Measurements from ENCODE around the gene TMIGD3. TPM values are rescaled to one million over a fixed set of nuclear protein-coding genes. Genes with fewer than 3 reads are reported as not detected.

TMIGD3 gene
- total RNA-seq, 3 donors from 2014 or later, result not detected

DNA sequence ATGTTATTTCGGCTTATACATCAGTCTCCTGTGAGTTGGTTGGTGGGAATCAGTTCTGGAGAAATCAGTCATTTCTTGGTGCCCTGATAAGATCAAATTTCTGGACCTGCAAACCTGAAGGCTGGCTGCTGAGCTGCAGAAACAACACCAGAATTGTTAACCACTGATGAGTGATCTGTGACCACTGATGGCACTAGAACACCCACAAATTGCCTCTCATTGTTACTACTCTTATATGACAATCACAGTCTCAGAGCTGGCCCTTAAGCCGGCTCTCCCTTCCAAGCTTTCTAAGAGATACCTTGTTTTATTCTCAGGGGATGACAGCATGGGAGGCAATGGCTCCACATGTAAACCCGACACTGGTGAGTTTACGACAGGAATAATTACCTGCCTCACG lies 27.7 kb downstream of the TMIGD3 start:
- ATAC-seq (peak; percentile 76 to 77), DNase-seq (no peak)
- H3K36me3 Mint-ChIP-seq (ENCODE audit: insufficient read depth), result peaks cover 12% of the 10 kb centered on the region
- peaks cover 68% of the 10 kb centered on the region for H3K4me1 Mint-ChIP-seq (ENCODE audit: low read depth)
- H3K4me3 Mint-ChIP-seq, result peak overlapping the region; percentile 83
- peaks cover 6% of the 10 kb centered on the region for H3K9me3 Mint-ChIP-seq
- H3K27me3 Mint-ChIP-seq (ENCODE audit: low read depth), result no peaks in the 10 kb centered on the region

- H3K9me3 Mint-ChIP-seq, result peaks cover 6% of the 10 kb centered on the region
- peaks cover 64% of the 10 kb centered on the region for H3K4me1 Mint-ChIP-seq (ENCODE audit: low read depth)
- H3K4me3 Mint-ChIP-seq, result peak overlapping the region; percentile 83
- DNase-seq, result no peak
- no peak for ATAC-seq
- H3K27me3 Mint-ChIP-seq (ENCODE audit: low read depth), result no peaks in the 10 kb centered on the region
- peaks cover 12% of the 10 kb centered on the region for H3K36me3 Mint-ChIP-seq (ENCODE audit: insufficient read depth)
Observed at GRCh38 chr1:111474521-111474920, 28.9 kb downstream of the TMIGD3 start.

DNA sequence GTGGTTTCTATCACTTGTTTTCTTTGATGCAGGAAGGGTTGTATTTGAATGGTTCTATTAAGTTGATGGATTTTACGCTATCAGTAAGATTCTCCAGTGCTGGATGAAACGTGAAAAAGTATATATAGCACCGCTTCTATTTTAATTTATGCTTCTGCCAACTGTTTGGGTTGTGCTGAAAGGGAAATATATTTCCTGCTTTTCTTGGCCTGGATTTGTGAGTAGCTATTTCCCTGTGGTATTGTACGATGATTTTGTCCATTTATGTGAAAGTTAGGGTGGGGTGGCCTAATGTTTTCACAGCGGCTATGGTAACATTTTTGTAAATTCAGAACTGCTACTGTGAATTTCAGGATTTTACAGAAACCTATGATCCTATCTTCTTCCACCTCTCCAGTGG lies 29.3 kb downstream of the TMIGD3 start:
- Mint-ChIP-seq H3K36me3 (ENCODE audit: insufficient read depth) (peaks cover 12% of the 10 kb centered on the region), H3K4me3 (peak overlapping the region; percentile 83), H3K9me3 (peaks cover 6% of the 10 kb centered on the region), H3K4me1 (ENCODE audit: low read depth) (peaks cover 62% of the 10 kb centered on the region), H3K27me3 (ENCODE audit: low read depth) (no peaks in the 10 kb centered on the region)
- ATAC-seq (no peak), DNase-seq (no peak)

DNA sequence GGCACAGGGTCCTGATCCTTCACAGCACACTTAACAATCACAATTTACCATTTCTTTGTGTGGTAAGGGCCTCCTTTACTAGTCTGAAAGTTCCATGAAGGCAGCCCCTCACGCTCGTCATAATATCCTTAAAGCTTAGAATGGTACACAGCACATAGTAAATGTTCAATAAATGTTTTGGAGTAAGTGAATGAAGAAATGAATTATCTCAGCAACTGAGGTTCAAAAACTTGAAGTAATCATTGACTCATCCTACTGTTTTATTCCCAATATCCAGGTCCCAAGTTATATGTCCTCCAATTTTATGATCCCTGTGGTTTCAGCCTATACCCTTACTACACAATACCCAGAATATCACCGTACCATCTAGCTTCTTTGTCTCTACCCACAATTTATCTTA lies 31.9 kb downstream of the TMIGD3 start:
- H3K4me3 Mint-ChIP-seq, result no peak overlapping the region
- DNase-seq, result no peak
- H3K27me3 Mint-ChIP-seq (ENCODE audit: low read depth), result no peaks in the 10 kb centered on the region
- H3K4me1 Mint-ChIP-seq (ENCODE audit: low read depth), result peaks cover 42% of the 10 kb centered on the region
- no peaks in the 10 kb centered on the region for H3K9me3 Mint-ChIP-seq
- peaks cover 6% of the 10 kb centered on the region for H3K36me3 Mint-ChIP-seq (ENCODE audit: insufficient read depth)
- no peak for ATAC-seq

- H3K4me3 Mint-ChIP-seq, result no peak overlapping the region
- peak; percentile 70 to 74 for ATAC-seq
Observed at GRCh38 chr1:111471012-111471411, 32.4 kb downstream of the TMIGD3 start.

DNA sequence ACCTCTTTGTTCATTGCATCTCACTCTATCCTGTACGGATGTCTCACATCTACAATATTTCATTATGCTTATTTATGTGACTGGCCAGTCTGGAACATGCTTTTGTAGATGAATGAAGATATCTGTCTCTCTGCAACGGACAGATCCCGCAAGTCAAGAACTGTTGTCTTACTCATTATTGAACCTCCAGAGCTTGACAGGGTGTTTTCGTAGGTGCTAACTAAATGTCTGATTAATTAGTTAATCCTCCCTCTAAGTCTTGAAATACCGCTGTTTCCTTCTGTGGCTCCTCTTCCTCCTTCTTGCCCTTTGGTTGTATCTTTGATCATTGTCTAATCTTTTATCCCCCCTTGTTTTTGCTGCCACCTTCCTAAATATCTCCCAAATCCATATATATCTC lies 32.8 kb downstream of the TMIGD3 start:
- Mint-ChIP-seq H3K9me3 (no peaks in the 10 kb centered on the region), H3K4me1 (ENCODE audit: low read depth) (peaks cover 32% of the 10 kb centered on the region), H3K4me3 (no peak overlapping the region), H3K36me3 (ENCODE audit: insufficient read depth) (peaks cover 6% of the 10 kb centered on the region), H3K27me3 (ENCODE audit: low read depth) (no peaks in the 10 kb centered on the region)
- ATAC-seq (peak in 1 of 2 donors; percentile 8), DNase-seq (no peak)

More at GRCh38 chr1:111471012-111471411, 32.4 kb downstream of the TMIGD3 start:
- Mint-ChIP-seq H3K36me3 (ENCODE audit: insufficient read depth) (peaks cover 6% of the 10 kb centered on the region), H3K4me1 (ENCODE audit: low read depth) (peaks cover 36% of the 10 kb centered on the region), H3K9me3 (no peaks in the 10 kb centered on the region), H3K27me3 (ENCODE audit: low read depth) (no peaks in the 10 kb centered on the region)
- DNase-seq, result peak; percentile 39

DNA sequence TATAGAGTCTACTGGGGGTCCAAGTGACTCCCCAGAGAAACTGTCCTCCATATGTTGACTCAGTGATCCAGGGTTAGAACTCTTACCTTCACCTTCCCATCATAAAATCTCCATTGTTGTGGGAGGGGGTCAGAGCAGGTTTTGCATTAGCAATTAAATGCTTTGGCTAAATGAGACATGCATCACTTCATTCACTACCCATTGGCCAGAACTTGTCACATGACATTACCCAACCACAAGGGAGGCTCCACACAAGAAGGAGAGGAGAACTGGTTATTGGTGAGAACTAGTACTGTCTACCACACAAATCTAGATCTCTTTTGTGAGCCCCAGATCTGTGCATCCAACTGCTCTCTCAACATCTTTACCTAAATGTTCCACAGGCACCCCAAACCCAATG lies 33.9 kb downstream of the TMIGD3 start:
- Mint-ChIP-seq H3K4me3 (no peak overlapping the region), H3K27me3 (ENCODE audit: low read depth) (no peaks in the 10 kb centered on the region), H3K4me1 (ENCODE audit: low read depth) (peaks cover 22% of the 10 kb centered on the region), H3K9me3 (no peaks in the 10 kb centered on the region), H3K36me3 (ENCODE audit: insufficient read depth) (peaks cover 12% of the 10 kb centered on the region)
- ATAC-seq, result no peak
- no peak for DNase-seq

DNA sequence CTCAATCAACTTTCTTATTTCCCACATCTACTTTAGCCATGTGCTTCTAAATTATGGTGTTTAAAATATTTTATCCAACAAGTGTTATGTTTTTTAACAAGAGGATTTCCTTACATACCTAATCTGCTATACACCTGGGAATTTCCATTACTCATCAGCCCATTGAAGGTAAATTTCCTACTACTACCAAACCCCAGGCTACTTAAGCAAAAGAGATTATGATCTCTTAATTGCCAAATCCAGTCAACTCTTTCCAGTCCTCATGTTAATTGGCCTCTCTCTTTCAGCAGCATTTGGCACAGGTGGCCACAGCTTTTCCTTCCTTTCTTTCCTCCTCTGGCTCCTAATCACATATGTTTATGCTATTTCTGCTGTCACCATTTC lies 34.7 kb downstream of the TMIGD3 start:
- Mint-ChIP-seq H3K4me1 (ENCODE audit: low read depth) (peaks cover 21% of the 10 kb centered on the region), H3K36me3 (ENCODE audit: insufficient read depth) (peaks cover 12% of the 10 kb centered on the region), H3K4me3 (no peak overlapping the region), H3K9me3 (no peaks in the 10 kb centered on the region), H3K27me3 (ENCODE audit: low read depth) (no peaks in the 10 kb centered on the region)
- ATAC-seq, result no peak
- no peak for DNase-seq

DNA sequence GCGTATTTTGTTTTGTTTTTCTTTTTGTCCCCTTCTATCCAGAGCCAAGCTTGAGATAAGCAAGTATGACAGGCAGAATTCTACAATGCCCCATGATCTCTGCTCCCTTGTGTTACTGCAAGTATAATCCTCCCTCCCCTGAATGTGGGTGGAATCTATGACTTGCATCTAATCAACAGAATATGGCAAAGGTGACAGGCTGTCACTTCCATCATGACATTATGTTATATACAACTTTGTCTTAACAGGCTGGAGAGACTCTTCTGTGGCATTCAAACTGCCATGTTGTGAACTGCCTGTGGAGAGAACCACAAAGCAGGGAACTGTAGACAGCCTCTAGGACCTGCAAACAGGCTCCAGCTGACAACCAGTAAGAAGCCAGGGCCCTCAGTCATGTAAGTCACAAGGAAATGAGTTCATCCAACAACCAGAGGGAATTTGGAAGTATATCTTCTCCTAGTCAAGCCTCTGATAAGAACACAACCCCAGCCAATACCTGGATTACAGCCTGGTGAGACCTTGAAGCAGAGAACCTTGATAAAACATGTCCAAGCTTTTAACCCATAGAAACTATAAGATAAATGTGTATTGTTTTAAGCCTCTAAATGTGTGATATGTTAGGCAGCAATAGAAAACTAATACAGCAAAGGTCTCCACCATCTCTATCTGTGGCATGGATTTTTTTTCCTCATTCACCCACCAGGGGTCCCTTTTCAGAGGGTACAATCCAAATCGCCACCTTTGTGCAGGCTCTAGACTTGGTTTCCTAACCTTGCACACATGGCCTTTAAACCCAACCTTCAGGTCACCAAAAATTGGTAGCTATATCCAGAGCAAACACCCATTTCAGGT lies 35.3 kb downstream of the TMIGD3 start:
- no peak for DNase-seq
- H3K36me3 Mint-ChIP-seq (ENCODE audit: insufficient read depth), result peaks cover 15% of the 10 kb centered on the region

DNA sequence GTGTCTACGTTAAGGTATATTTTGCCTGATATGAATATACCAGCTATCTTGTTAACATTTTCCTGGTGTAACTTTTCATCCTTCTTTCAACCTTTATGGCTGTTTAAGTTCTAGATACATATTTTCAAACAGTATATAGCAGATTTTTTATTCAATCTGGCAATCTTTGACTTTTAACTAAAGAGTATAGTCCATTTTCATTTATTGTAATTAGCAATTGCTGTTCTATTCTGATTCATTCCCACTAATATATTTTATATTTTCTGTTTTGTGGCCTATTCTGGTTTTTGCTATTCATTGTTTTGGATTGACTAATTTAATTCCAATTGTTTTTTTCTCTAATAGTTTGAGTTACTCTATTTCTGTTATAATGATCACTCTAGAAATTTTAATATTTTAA lies 37.0 kb downstream of the TMIGD3 start:
- H3K9me3 Mint-ChIP-seq, result no peaks in the 10 kb centered on the region
- peaks cover 15% of the 10 kb centered on the region for H3K4me1 Mint-ChIP-seq (ENCODE audit: low read depth)
- peaks cover 19% of the 10 kb centered on the region for H3K36me3 Mint-ChIP-seq (ENCODE audit: insufficient read depth)
- H3K4me3 Mint-ChIP-seq, result no peak overlapping the region
- DNase-seq (no peak), ATAC-seq (no peak)
- no peaks in the 10 kb centered on the region for H3K27me3 Mint-ChIP-seq (ENCODE audit: low read depth)

More for the DNA sequence above, 35.3 kb downstream of the TMIGD3 start:
- H3K4me3 Mint-ChIP-seq, result no peak overlapping the region
- ATAC-seq, result no peak
- H3K27me3 Mint-ChIP-seq (ENCODE audit: low read depth), result no peaks in the 10 kb centered on the region
- peaks cover 21% of the 10 kb centered on the region for H3K4me1 Mint-ChIP-seq (ENCODE audit: low read depth)
- H3K9me3 Mint-ChIP-seq, result no peaks in the 10 kb centered on the region

- Mint-ChIP-seq H3K27me3 (ENCODE audit: low read depth) (no peaks in the 10 kb centered on the region), H3K9me3 (no peaks in the 10 kb centered on the region)
Observed at GRCh38 chr1:111465754-111466153, 37.7 kb downstream of the TMIGD3 start.

DNA sequence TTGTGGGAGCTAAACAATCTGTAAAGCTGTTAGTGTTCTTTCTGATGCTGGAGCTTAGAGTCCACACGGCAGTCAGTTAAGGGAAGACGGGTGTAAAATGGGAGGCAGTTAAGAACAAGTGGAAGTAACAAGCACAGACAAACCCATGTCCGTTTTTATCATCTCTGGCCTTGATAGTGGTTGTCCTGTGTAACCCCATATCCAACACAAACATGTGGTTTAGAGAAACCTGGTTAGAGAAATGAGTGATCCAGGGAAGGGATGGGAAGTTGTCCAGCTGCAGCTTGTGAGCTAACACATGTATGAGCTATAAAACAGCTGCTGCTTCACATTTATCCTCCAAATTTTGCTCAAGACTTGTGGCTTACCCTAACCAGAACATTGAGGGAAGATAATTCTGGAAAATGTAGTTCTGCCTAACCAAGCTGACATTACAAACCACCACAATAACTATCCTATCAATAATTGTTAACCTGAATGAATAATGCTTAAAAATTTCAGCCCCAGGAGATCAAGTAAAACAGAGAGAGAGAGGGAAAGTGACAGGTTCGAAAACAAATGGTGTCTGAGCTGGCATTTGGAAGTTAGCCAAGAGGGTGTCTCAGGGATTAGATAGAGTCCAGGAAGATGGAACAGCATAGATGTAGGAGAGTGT lies 40.3 kb downstream of the TMIGD3 start:
- no peaks in the 10 kb centered on the region for H3K27me3 Mint-ChIP-seq (ENCODE audit: low read depth)

More at GRCh38 chr1:111465754-111466153, 37.7 kb downstream of the TMIGD3 start:
- peaks cover 21% of the 10 kb centered on the region for H3K36me3 Mint-ChIP-seq (ENCODE audit: insufficient read depth)
- H3K4me1 Mint-ChIP-seq (ENCODE audit: low read depth), result peaks cover 15% of the 10 kb centered on the region
- ATAC-seq (no peak), DNase-seq (no peak)
- H3K4me3 Mint-ChIP-seq, result no peak overlapping the region

DNA sequence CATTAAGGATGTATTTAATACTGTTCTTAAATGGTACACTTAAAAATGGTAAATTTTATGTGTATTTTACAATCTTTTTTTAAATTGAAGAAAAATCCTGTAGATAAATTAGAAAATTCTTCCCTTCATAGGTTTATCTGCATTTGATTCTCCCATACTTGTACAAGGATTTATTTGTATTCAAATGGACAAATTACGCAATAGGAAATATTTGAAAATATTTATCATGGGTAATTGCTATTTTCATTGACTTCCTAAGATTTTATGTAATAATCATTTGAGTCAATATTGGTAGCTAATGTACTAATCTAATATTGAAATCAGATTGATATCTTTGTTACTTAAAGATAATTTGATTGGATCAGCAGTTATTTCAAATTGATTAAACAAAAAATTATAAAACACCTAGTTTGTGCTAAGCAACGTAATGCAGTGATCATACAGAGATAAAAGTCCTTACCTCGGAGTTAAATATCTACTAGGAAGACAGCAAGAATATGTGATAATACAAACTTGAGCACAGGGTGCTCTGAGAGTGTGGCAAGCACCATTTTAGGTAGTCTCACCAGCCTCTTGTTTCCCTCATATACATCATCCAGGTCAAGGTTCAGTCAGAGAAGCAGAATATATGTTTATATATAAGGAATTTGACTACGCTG lies 40.9 kb downstream of the TMIGD3 start:
- Mint-ChIP-seq H3K9me3 (no peaks in the 10 kb centered on the region), H3K27me3 (ENCODE audit: low read depth) (no peaks in the 10 kb centered on the region), H3K36me3 (ENCODE audit: insufficient read depth) (peaks cover 34% of the 10 kb centered on the region), H3K4me1 (ENCODE audit: low read depth) (peaks cover 12% of the 10 kb centered on the region), H3K4me3 (no peak overlapping the region)
- DNase-seq (no peak), ATAC-seq (no peak)

More for the DNA sequence above, 40.3 kb downstream of the TMIGD3 start:
- Mint-ChIP-seq H3K4me1 (ENCODE audit: low read depth) (peaks cover 15% of the 10 kb centered on the region), H3K36me3 (ENCODE audit: insufficient read depth) (peaks cover 30% of the 10 kb centered on the region), H3K4me3 (no peak overlapping the region), H3K9me3 (no peaks in the 10 kb centered on the region)
- DNase-seq (no peak), ATAC-seq (no peak)

- Mint-ChIP-seq H3K4me1 (ENCODE audit: low read depth) (peaks cover 15% of the 10 kb centered on the region), H3K4me3 (no peak overlapping the region), H3K36me3 (ENCODE audit: insufficient read depth) (peaks cover 37% of the 10 kb centered on the region), H3K27me3 (ENCODE audit: low read depth) (no peaks in the 10 kb centered on the region), H3K9me3 (no peaks in the 10 kb centered on the region)
- DNase-seq, result no peak
- no peak for ATAC-seq
Observed at GRCh38 chr1:111461765-111462164, 41.7 kb downstream of the TMIGD3 start.

Measured in activated T-cell treated with anti-CD3 and anti-CD28 coated beads, Interleukin-2, amount 50 U/mL, for 4 hours (primary cell).